Inflammatory macrophage treated with lipopolysaccharide for 1 hour (primary cell): ENCODE data around the gene CDC42SE2.
"Not testable (repeated sequence)": the region's sequence is repeated elsewhere in the genome, so short reads cannot be mapped to it uniquely, and the experiment has no call there.

Experiments used
- DNase-seq, 2 donors: peaks; one replicate each; pipeline ENCODE4 v3.0.0-alpha.2; 2020 to 2022

Gene CDC42SE2

GRCh38 chr5:131252824-131253171 is 11.1 kb upstream of the CDC42SE2 start:
- peak; percentile 77 to 88 for DNase-seq

DNA sequence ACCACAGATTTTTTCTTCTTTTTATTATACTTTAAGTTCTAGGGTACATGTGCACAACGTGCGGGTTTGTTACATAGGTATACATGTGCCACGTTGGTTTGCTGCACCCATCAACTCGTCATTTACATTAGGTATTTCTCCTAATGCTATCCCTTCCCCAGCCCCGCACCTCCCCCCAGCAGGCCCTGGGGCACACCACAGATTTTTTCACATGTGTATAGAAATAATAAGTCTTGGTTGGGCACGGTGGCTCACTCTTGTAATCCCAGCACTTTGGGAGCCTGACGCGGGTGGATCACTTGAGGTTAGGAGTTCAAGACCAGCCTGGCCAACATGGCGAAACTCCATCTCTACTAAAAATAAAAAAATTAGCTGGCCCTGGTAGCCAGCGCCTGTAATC is 9.8 kb upstream of the CDC42SE2 start:
- DNase-seq, result not testable (repeated sequence)

DNA sequence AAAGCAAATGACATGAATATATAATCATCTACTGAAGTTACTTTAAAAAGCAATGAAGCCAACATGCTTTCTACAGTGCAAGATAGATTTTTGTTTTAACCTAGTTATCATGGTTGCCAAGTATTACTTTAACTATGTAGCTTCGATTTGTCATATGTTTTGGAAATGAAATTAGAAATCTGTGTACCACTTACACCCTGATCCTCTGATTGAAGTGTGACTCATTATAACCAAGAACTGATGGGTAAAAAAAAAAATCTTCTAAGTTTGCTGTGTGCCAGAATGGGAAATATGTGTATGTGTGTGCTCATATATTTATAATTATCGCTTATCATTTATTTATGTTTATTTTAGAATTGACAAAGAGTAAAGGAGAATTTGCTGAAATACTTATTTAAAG is 9.1 kb upstream of the CDC42SE2 start:
- no peak for DNase-seq

GRCh38 chr5:131256507-131256823 is 7.4 kb upstream of the CDC42SE2 start:
- DNase-seq, result no peak

- DNase-seq, result no peak
Measured at GRCh38 chr5:131258733-131259132, 5.1 kb upstream of the CDC42SE2 start.

GRCh38 chr5:131259326-131259725 is 4.5 kb upstream of the CDC42SE2 start:
- no peak for DNase-seq

- DNase-seq, result no peak
Measured at GRCh38 chr5:131260895-131261294, 3.0 kb upstream of the CDC42SE2 start.

- no peak for DNase-seq
Measured at GRCh38 chr5:131261483-131261882, 2.4 kb upstream of the CDC42SE2 start.

- DNase-seq, result no peak
Measured at GRCh38 chr5:131262953-131263541, 806 bp upstream of the CDC42SE2 start.

- peak in 1 of 2 donors; percentile 51 for DNase-seq
Measured at GRCh38 chr5:131264451-131265099, 722 bp downstream of the CDC42SE2 start.

DNA sequence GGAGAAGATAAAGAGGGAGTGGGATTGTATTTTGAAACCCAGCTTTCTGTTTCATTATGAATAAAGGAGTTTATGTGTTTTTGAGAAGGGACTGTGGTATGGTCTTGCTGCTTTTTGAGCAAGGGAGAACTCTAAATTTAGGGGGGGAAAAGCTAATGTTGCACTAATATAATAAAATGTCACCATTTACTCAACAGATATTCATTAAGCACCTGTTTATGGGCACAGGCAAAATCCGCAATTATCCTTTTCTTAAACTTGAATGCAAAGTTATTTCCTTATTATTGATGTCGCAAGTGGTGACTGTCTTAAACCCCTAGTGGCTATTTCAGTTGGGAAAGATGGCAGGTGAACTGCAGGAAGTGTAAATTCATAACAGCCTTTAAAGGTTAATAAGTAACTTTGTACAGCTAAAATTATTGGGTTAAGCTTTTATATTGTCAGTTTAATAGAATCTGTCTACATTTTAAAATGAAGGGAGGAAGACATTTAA is 1.5 kb downstream of the CDC42SE2 start:
- DNase-seq, result peak; percentile 61 to 67

DNA sequence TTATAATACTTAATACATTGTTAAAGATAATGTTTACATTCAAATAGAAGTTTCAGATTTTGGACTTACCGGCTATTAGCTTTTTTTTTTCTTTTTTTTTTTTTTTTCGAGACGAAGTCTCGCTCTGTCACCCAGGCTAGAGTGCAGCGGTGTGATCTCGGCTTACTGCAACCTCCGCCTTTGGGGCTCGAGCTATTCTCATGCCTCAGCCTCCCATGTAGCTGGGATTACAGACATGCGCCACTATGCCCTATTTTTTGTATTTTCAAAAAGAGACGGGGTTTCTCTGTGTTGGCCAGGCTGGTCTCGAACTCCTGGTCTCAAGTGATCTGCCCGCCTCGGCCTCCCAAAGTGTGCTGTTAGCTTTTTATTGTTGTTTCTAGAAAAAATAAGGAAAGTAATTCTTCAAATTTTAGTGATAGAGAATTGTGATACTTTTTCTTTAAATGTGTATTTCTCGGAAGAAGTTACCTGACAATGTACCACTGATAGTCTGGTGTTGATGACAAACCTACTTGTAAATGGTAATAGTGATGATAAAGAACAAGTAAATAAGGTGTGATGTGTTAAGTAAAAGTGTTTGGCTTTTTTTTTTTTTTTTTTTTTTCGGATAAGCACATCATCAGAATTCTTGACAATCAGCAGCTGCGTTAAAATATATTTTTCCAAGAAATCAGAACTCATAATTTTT is 2.7 kb downstream of the CDC42SE2 start:
- DNase-seq, result no peak

DNA sequence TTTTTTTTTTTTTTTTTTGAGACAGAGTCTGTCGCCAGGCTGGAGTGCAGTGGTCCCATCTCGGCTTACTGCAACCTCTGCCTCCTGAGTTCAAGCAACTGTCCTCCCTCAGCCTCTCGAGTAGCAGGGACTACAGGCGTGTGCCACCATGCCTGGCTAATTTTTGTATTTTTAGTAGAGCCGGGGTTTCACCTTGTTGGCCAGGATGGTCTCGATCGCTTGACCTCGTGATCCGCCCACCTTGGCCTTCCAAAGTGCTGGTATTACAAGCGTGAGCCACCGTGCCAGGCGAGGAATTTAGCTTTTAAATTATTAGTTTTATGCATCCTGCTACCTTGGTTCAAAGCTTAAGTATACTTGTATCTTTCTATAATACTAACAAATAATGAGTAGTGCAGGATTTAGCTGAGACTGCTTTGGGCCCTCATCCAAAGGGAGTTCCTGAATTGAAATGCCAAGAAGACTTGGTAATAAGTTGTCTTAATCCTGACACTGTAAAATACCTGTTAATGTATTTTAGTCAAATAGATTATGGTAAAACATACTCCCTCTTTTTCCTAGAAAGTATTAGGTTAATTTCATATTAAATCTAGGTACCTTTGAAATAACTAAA is 5.0 kb downstream of the CDC42SE2 start:
- no peak for DNase-seq

GRCh38 chr5:131270809-131271208 is 7.0 kb downstream of the CDC42SE2 start:
- no peak for DNase-seq

GRCh38 chr5:131271888-131272287 is 8.0 kb downstream of the CDC42SE2 start:
- not testable (repeated sequence) for DNase-seq

- DNase-seq, result peak; percentile 38 to 50
Measured at GRCh38 chr5:131272307-131272706, 8.5 kb downstream of the CDC42SE2 start.

GRCh38 chr5:131272724-131273123 is 8.9 kb downstream of the CDC42SE2 start:
- DNase-seq, result no peak

GRCh38 chr5:131274326-131275063 is 10.6 kb downstream of the CDC42SE2 start:
- no peak for DNase-seq

GRCh38 chr5:131276072-131276471 is 12.2 kb downstream of the CDC42SE2 start:
- no peak for DNase-seq

DNA sequence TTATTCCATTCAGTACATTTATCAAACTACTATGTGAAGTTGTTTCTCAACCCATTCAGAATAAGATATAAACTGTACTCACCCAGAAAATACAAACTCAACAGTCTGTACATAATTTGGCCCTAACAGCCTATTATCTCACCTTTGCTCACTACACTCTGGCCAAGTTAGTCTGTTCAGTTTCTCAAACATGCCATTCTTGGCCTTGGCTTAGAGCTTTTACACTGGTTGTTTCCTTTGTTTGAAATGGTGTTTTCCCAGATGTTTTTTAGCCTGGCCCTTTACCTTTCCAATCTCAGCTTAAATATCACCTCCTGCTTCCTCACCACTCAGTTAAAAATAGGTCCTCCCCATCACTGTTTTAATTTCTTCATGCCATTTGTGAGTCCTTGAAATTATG is 13.6 kb downstream of the CDC42SE2 start:
- no peak for DNase-seq

GRCh38 chr5:131277875-131278740 is 14.3 kb downstream of the CDC42SE2 start:
- no peak for DNase-seq

GRCh38 chr5:131278741-131279124 is 14.9 kb downstream of the CDC42SE2 start:
- DNase-seq, result not testable (repeated sequence)
